ENCODE data around the gene PCDHGB5. TPM values are rescaled to one million over a fixed set of nuclear protein-coding genes. Genes with fewer than 3 reads are reported as not detected.
A peak's percentile ranks its signal among the peaks of the same experiment; 100 is the strongest.
"Not testable (repeated sequence)": the region's sequence is repeated elsewhere in the genome, so short reads cannot be mapped to it uniquely, and the experiment has no call there.

The PCDHGB5 gene
- total and polyA plus RNA-seq, 2 donors (not counting 3 experiments of a cell fraction or from before 2014, with no cell fraction given) = 10.1 to 14.4 TPM

GRCh38 chr5:141375444-141376155 lies 22.1 kb upstream of the PCDHGB5 start:
- POLR2A ChIA-PET; FAIRE-seq; H2AFZ ChIP-seq (ENCODE audit: low read depth, low read length); H3K4me3 ChIP-seq (replicated peaks in 1 of 3; ENCODE audit: insufficient read depth in 1 of 3, low read depth in 1 of 3, low read length in 3 of 3); H3K36me3 ChIP-seq (ENCODE audit: control insufficient read depth in 2 of 2, extremely low read depth in 1 of 2, insufficient read depth in 2 of 2, low read length in 2 of 2); intact Hi-C loops (cut with micrococcal nuclease); H3K4me2 ChIP-seq (ENCODE audit: insufficient read depth, low read length); dilution Hi-C loops (cut with MboI; ENCODE audit: extremely low pct_ligation_motif_present, low sequenced_read_pairs); H3K9me3 ChIP-seq (replicated peaks; ENCODE audit: control insufficient read depth, insufficient read depth, low read length); DNase-seq (ENCODE audit: low read depth, low spot score); H4K20me1 ChIP-seq (replicated peaks; ENCODE audit: control insufficient read depth, extremely low read depth, insufficient read depth, low read length); H3K79me2 ChIP-seq (ENCODE audit: control insufficient read depth, insufficient read depth, low read length); H3K9ac ChIP-seq (replicated peaks; ENCODE audit: extremely low read depth, insufficient read depth, low read length); BruUV-seq (replicated peaks); H3K27ac ChIP-seq (ENCODE audit: insufficient read depth, low read depth, low read length); H3K4me1 ChIP-seq (ENCODE audit: control insufficient read depth, extremely low read depth, insufficient read depth, low read length); H3K9me1 ChIP-seq (replicated peaks; ENCODE audit: control insufficient read depth, extremely low read depth, insufficient read depth, low read length): not testable (repeated sequence)
- H3K27me3 ChIP-seq (ENCODE audit: control insufficient read depth in 2 of 2, insufficient read depth in 2 of 2, low read length in 2 of 2) = peaks cover 30 to 67% of the 10 kb centered on the region in 2 experiments
- CTCF ChIA-PET = interaction anchor here (1.4 to 3.2 kb wide), 3 partner anchors 7 to 188 kb away, joined by 4 to 41 read pairs (median 10); partner anchors contain the start of gene PCDHGA7
- peak; percentile 9 for TF ChIP-seq EZH2 (IDR thresholded peaks at IDR 0.05; ENCODE audit: borderline replicate concordance, low read depth, low read length, severe bottlenecking)

- Histone ChIP-seq H3K36me3 (ENCODE audit: control insufficient read depth in 2 of 2, extremely low read depth in 1 of 2, insufficient read depth in 2 of 2, low read length in 2 of 2) (no peaks in the 10 kb centered on the region), H3K27me3 (ENCODE audit: control insufficient read depth in 2 of 2, insufficient read depth in 2 of 2, low read length in 2 of 2) (peaks cover 29 to 61% of the 10 kb centered on the region in 2 experiments), H3K27ac (ENCODE audit: insufficient read depth, low read depth, low read length) (no peak within 1 kb of the TSS), H3K4me1 (ENCODE audit: control insufficient read depth, extremely low read depth, insufficient read depth, low read length) (no peaks in the 10 kb centered on the region), H3K4me3 (replicated peaks in 1 of 3; ENCODE audit: insufficient read depth in 1 of 3, low read depth in 1 of 3, low read length in 3 of 3) (peak within 1 kb of the TSS in 2 of 3 experiments; percentile 11 to 39), H3K4me2 (ENCODE audit: insufficient read depth, low read length) (peak within 1 kb of the TSS; percentile 22), H3K79me2 (ENCODE audit: control insufficient read depth, insufficient read depth, low read length) (no peaks in the 10 kb centered on the region), H3K9me1 (replicated peaks; ENCODE audit: control insufficient read depth, extremely low read depth, insufficient read depth, low read length) (no peaks in the 10 kb centered on the region), H2AFZ (ENCODE audit: low read depth, low read length) (peak within 1 kb of the TSS; percentile 56), H3K9me3 (replicated peaks; ENCODE audit: control insufficient read depth, insufficient read depth, low read length) (no peaks in the 10 kb centered on the region), H4K20me1 (replicated peaks; ENCODE audit: control insufficient read depth, extremely low read depth, insufficient read depth, low read length) (no peaks in the 10 kb centered on the region), H3K9ac (replicated peaks; ENCODE audit: extremely low read depth, insufficient read depth, low read length) (no peak within 1 kb of the TSS)
- dilution Hi-C loops (cut with MboI; ENCODE audit: extremely low pct_ligation_motif_present, low sequenced_read_pairs) = no loop called here
- ChIA-PET POLR2A (no interaction called here), CTCF (interaction anchor here (0.8 to 3.6 kb wide), 12 partner anchors 9 to 185 kb away, joined by 3 to 21 read pairs (median 6); partner anchors contain the start of genes PCDHGA1, PCDHGA11, PCDHGA12 and PCDHGA2)
- TF ChIP-seq MYC (IDR thresholded peaks at IDR 0.05; ENCODE audit: low read depth, low read length) (no peak), CTCF (IDR thresholded peaks at IDR 0.05; ENCODE audit: extremely low read depth in 1 of 2, insufficient read depth in 1 of 2, low read depth in 1 of 2, low read length in 2 of 2) (peak; percentile 26 to 35), EZH2 (IDR thresholded peaks at IDR 0.05; ENCODE audit: borderline replicate concordance, low read depth, low read length, severe bottlenecking) (peak; percentile 44)
- FAIRE-seq = peak; percentile 76
- peak; percentile 34 for DNase-seq (ENCODE audit: low read depth, low spot score)
- intact Hi-C loops (cut with micrococcal nuclease) = no loop called here
- BruUV-seq (replicated peaks) = no TSS peak
Measured at GRCh38 chr5:141382469-141383294, 15.1 kb upstream of the PCDHGB5 start, which contains the start of gene PCDHGA7. TSS of gene PCDHGA7 (plus strand) at chr5:141382742. CDS start at chr5:141382900, 158 bp downstream.
